Myocyte (in vitro differentiated cells): Measurements from ENCODE around the gene FAM3A. TPM values are rescaled to one million over a fixed set of nuclear protein-coding genes. Genes with fewer than 3 reads are reported as not detected.

ENCODE experiments used
- DNase-seq: peaks from one replicate; pipeline ENCODE4 v3.0.0-alpha.2; 2012; ENCODE audit warnings: low read depth
- total RNA-seq: library from RNA; depleted of rRNA; stranded (reverse); fragments of >200 nt; gene quantifications from 2 replicates; pipeline ENCODE4 v1.2.3, GENCODE V29; 2014

The FAM3A gene
- total RNA-seq, 1 donor from 2014 or later: 57.1 TPM

- peak; percentile 79 for DNase-seq
Observed at GRCh38 chrX:154534526-154535322, 18.7 kb upstream of the FAM3A start.

GRCh38 chrX:154532690-154533089 is 16.7 kb upstream of the FAM3A start:
- DNase-seq: no peak

- peak; percentile 66 for DNase-seq
Observed at GRCh38 chrX:154531626-154532025, 15.6 kb upstream of the FAM3A start.

- no peak for DNase-seq
Observed at GRCh38 chrX:154530286-154530685, 14.3 kb upstream of the FAM3A start.

- no peak for DNase-seq
Observed at GRCh38 chrX:154529206-154529612, 13.2 kb upstream of the FAM3A start.

GRCh38 chrX:154526901-154527675 is 11.1 kb upstream of the FAM3A start:
- peak; percentile 79 for DNase-seq

- no peak for DNase-seq
Observed at GRCh38 chrX:154525606-154526490, 9.8 kb upstream of the FAM3A start.

GRCh38 chrX:154519389-154519788 is 3.4 kb upstream of the FAM3A start:
- no peak for DNase-seq

GRCh38 chrX:154517101-154517781 is 1.2 kb upstream of the FAM3A start:
- DNase-seq: no peak

GRCh38 chrX:154516656-154517100 is 646 bp upstream of the FAM3A start:
- DNase-seq: no peak

GRCh38 chrX:154515090-154515965 is 704 bp downstream of the FAM3A start:
- DNase-seq: peak; percentile 40

- no peak for DNase-seq
Observed at GRCh38 chrX:154513716-154514115, 2.3 kb downstream of the FAM3A start.

- no peak for DNase-seq
Observed at GRCh38 chrX:154512879-154513553, 3.0 kb downstream of the FAM3A start.

GRCh38 chrX:154511761-154512160 is 4.3 kb downstream of the FAM3A start:
- DNase-seq: no peak

- no peak for DNase-seq
Observed at GRCh38 chrX:154509455-154509854, 6.6 kb downstream of the FAM3A start.

GRCh38 chrX:154508384-154508745 is 7.7 kb downstream of the FAM3A start:
- DNase-seq: no peak

- no peak for DNase-seq
Observed at GRCh38 chrX:154507673-154508383, 8.2 kb downstream of the FAM3A start.

- DNase-seq: no peak
Observed at GRCh38 chrX:154506483-154507332, 9.3 kb downstream of the FAM3A start.
